Peyer's patch (tissue), 4 donors: ENCODE data around the gene NIN.

ENCODE experiments used
- POLR2A ChIP-seq, 2 donors: fragments of 450-650 bp; IDR thresholded peaks; one replicate each; pipeline ENCODE4 v1.5.1; 2017; ENCODE audit warnings: antibody characterized with exemption in 2 of 2, mild to moderate bottlenecking in 2 of 2, moderate library complexity in 2 of 2
- TF ChIP-seq, protein P1 (sequence below), 6 experiments: fragments of 450-650 bp in 4 of 6; fragments of 200-600 bp in 2 of 6; sonication (generic) in 1 of 6; IDR thresholded peaks; one replicate each; pipeline ENCODE4 v1.5.1; 2017 to 2019; ENCODE audit warnings: antibody characterized with exemption in 6 of 6, mild to moderate bottlenecking in 3 of 6, moderate library complexity in 1 of 6

DNA sequence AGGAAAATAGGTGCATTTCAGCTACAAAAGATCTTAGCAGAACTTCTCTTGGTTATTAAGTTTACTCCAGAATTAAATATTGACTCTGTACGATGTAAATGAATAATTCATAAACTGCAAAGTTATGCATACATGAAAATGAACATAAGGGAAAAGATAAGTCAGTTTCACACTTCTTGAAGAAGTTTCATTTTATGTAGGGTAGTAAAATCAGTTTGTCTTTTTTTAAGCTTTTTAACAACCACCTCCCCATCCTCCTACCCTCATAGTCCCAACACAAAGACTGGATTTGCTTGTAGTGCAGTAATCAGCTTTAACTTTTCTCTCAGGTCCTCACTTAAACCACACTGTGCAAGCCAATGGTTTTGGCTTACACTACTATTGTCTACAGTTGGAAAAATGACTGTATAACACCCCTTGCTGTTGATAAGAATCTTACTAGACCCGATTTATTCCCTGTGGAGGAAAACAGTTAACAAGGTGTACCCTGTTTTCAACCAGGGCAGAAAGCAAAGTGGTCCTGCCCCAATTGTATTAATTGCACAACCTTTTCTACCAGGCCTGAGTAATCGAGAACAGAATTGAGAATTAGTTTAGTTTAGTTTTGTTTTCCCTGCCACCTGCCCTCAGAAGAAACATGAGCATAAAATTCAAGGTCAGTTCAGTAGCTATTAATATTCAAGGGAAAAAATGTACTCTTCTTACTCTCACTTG lies 44.1 kb downstream of the NIN start:
- TF ChIP-seq, protein P1, sequence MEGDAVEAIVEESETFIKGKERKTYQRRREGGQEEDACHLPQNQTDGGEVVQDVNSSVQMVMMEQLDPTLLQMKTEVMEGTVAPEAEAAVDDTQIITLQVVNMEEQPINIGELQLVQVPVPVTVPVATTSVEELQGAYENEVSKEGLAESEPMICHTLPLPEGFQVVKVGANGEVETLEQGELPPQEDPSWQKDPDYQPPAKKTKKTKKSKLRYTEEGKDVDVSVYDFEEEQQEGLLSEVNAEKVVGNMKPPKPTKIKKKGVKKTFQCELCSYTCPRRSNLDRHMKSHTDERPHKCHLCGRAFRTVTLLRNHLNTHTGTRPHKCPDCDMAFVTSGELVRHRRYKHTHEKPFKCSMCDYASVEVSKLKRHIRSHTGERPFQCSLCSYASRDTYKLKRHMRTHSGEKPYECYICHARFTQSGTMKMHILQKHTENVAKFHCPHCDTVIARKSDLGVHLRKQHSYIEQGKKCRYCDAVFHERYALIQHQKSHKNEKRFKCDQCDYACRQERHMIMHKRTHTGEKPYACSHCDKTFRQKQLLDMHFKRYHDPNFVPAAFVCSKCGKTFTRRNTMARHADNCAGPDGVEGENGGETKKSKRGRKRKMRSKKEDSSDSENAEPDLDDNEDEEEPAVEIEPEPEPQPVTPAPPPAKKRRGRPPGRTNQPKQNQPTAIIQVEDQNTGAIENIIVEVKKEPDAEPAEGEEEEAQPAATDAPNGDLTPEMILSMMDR (IDR thresholded peaks at IDR 0.05), result no peak
- TF ChIP-seq POLR2A (IDR thresholded peaks at IDR 0.05), result no peak
